ENCODE measurements around the gene CTNNBL1. TPM values are rescaled to one million over a fixed set of nuclear protein-coding genes. Genes with fewer than 3 reads are reported as not detected.

CTNNBL1 gene
- total RNA-seq, 1 experiment from 2014 or later: 71.2 TPM

- H3K9me3 ChIP-seq (ENCODE audit: control insufficient read depth, insufficient read depth, low read depth, low read length): no peaks in the 10 kb centered on the region
- H3K27me3 ChIP-seq (ENCODE audit: control insufficient read depth, insufficient read depth, low read length): no peaks in the 10 kb centered on the region
- no peak for ATAC-seq
- intact Hi-C loops (cut with micrococcal nuclease; ENCODE audit: unreplicated experiment) (no loop called here), in situ Hi-C loops (cut with HindIII; ENCODE audit: low pct_unique_long_range_greater_than_20kb, low sequenced_read_pairs) (no loop called here)
- peaks cover 4% of the 10 kb centered on the region for H3K36me3 ChIP-seq (ENCODE audit: control insufficient read depth, insufficient read depth, low read length)
- H3K27ac ChIP-seq (ENCODE audit: low read length): no peak overlapping the region
- TF ChIP-seq CTCF (IDR thresholded peaks at IDR 0.05) (no peak), SIN3A (IDR thresholded peaks at IDR 0.05; ENCODE audit: borderline replicate concordance, insufficient read depth, low read depth, low read length) (no peak), REST (IDR thresholded peaks at IDR 0.05; ENCODE audit: insufficient read depth in 1 of 2, low read depth in 2 of 2, low read length in 1 of 2) (no peak), POLR2AphosphoS5 (IDR thresholded peaks at IDR 0.05; ENCODE audit: low read depth, low read length) (no peak), TCF7L2 (IDR thresholded peaks at IDR 0.05; ENCODE audit: low read depth, low read length) (no peak)
- DNase-seq (ENCODE audit: low read depth, low spot score): no peak
- ChIA-PET POLR2A (no interaction called here), CTCF (no interaction called here)
- no TSS peak for BruUV-seq (replicated peaks)
- no peaks in the 10 kb centered on the region for H3K4me1 ChIP-seq (ENCODE audit: control insufficient read depth, insufficient read depth, low read length)
- no peak overlapping the region for H3K4me3 ChIP-seq (ENCODE audit: low read depth in 2 of 2, low read length in 2 of 2)
These were observed 83.5 kb downstream of the CTNNBL1 start for GRCh38 chr20:37777012-37777950.

GRCh38 chr20:37777988-37778659 is 84.3 kb downstream of the CTNNBL1 start:
- Histone ChIP-seq H3K36me3 (ENCODE audit: control insufficient read depth, insufficient read depth, low read length) (peaks cover 7% of the 10 kb centered on the region), H3K27ac (ENCODE audit: low read length) (no peak overlapping the region), H3K4me1 (ENCODE audit: control insufficient read depth, insufficient read depth, low read length) (no peaks in the 10 kb centered on the region), H3K4me3 (ENCODE audit: low read depth in 2 of 2, low read length in 2 of 2) (no peak overlapping the region), H3K27me3 (ENCODE audit: control insufficient read depth, insufficient read depth, low read length) (no peaks in the 10 kb centered on the region), H3K9me3 (ENCODE audit: control insufficient read depth, insufficient read depth, low read depth, low read length) (no peaks in the 10 kb centered on the region)
- CTCF ChIA-PET: no interaction called here
- TF ChIP-seq SIN3A (IDR thresholded peaks at IDR 0.05; ENCODE audit: borderline replicate concordance, insufficient read depth, low read depth, low read length) (no peak), POLR2AphosphoS5 (IDR thresholded peaks at IDR 0.05; ENCODE audit: low read depth, low read length) (no peak), TCF7L2 (IDR thresholded peaks at IDR 0.05; ENCODE audit: low read depth, low read length) (no peak), CTCF (IDR thresholded peaks at IDR 0.05) (no peak), REST (IDR thresholded peaks at IDR 0.05; ENCODE audit: insufficient read depth in 1 of 2, low read depth in 2 of 2, low read length in 1 of 2) (no peak)
- BruUV-seq (replicated peaks): no TSS peak
- intact Hi-C loops (cut with micrococcal nuclease; ENCODE audit: unreplicated experiment) (no loop called here), in situ Hi-C loops (cut with HindIII; ENCODE audit: low pct_unique_long_range_greater_than_20kb, low sequenced_read_pairs) (no loop called here)
- DNase-seq (ENCODE audit: low read depth, low spot score): no peak
- no peak for ATAC-seq
- POLR2A ChIA-PET: no interaction called here

Data from Panc1 (cell line).